ENCODE measurements around the gene DOCK3. TPM values are rescaled to one million over a fixed set of nuclear protein-coding genes. Genes with fewer than 3 reads are reported as not detected.
"Not testable (repeated sequence)": the region's sequence is repeated elsewhere in the genome, so short reads cannot be mapped to it uniquely, and the experiment has no call there.

The DOCK3 gene
- total RNA-seq, 1 experiment from 2014 or later: 5.6 TPM

DNA sequence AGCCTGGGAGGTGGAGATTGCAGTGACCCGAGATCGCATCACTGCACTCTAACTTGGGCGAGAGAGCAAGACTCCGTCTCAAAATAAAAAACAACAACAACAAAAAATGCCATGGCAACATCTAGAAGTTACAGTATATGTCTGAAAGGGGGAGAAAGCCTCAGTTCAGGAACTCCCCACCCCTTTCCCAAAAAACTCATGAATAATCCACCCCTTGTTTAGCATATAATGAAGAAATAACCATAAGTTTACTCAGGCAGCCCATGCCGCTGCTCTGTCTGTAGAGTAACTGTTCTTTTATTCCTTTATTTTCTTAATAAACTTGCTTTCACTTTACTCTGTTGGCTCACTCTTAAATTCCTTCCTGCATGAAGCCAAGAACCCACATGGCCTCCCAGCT lies 145.2 kb downstream of the DOCK3 start:
- TF ChIP-seq, protein P1, sequence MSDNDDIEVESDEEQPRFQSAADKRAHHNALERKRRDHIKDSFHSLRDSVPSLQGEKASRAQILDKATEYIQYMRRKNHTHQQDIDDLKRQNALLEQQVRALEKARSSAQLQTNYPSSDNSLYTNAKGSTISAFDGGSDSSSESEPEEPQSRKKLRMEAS (CRISPR knock-in tag; IDR thresholded peaks at IDR 0.05): no peak
- TF ChIP-seq, protein P2, sequence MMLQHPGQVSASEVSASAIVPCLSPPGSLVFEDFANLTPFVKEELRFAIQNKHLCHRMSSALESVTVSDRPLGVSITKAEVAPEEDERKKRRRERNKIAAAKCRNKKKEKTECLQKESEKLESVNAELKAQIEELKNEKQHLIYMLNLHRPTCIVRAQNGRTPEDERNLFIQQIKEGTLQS (CRISPR knock-in tag; conservative IDR thresholded peaks at IDR 0.05): no peak
- TF ChIP-seq, protein P3, sequence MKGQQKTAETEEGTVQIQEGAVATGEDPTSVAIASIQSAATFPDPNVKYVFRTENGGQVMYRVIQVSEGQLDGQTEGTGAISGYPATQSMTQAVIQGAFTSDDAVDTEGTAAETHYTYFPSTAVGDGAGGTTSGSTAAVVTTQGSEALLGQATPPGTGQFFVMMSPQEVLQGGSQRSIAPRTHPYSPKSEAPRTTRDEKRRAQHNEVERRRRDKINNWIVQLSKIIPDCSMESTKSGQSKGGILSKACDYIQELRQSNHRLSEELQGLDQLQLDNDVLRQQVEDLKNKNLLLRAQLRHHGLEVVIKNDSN (CRISPR knock-in tag; IDR thresholded peaks at IDR 0.05): no peak
- TF ChIP-seq CREM (CRISPR knock-in tag; IDR thresholded peaks at IDR 0.05): no peak
- TF ChIP-seq GTF2I (CRISPR knock-in tag; conservative IDR thresholded peaks at IDR 0.05): no peak
- TF ChIP-seq ZBTB21 (CRISPR knock-in tag; IDR thresholded peaks at IDR 0.05; ENCODE audit: borderline replicate concordance): no peak
- no peak for TF ChIP-seq GRHL2 (CRISPR knock-in tag; IDR thresholded peaks at IDR 0.05; ENCODE audit: insufficient replicate concordance, severe bottlenecking)
- TF ChIP-seq, protein P4, sequence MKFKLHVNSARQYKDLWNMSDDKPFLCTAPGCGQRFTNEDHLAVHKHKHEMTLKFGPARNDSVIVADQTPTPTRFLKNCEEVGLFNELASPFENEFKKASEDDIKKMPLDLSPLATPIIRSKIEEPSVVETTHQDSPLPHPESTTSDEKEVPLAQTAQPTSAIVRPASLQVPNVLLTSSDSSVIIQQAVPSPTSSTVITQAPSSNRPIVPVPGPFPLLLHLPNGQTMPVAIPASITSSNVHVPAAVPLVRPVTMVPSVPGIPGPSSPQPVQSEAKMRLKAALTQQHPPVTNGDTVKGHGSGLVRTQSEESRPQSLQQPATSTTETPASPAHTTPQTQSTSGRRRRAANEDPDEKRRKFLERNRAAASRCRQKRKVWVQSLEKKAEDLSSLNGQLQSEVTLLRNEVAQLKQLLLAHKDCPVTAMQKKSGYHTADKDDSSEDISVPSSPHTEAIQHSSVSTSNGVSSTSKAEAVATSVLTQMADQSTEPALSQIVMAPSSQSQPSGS (CRISPR knock-in tag; IDR thresholded peaks at IDR 0.05; ENCODE audit: borderline replicate concordance, low read depth): no peak
- H3K36me3 Mint-ChIP-seq: peaks cover 19% of the 10 kb centered on the region
- H3K9me3 Mint-ChIP-seq: peaks cover 17% of the 10 kb centered on the region
- CTCF ChIA-PET: no interaction called here
- no peak overlapping the region for H3K27ac Mint-ChIP-seq
- ATAC-seq (no peak), DNase-seq (ENCODE audit: low spot score) (no peak)
- H3K4me3 Mint-ChIP-seq: no peak overlapping the region
- peaks cover 46% of the 10 kb centered on the region for H3K4me1 Mint-ChIP-seq
- no peaks in the 10 kb centered on the region for H3K27me3 Mint-ChIP-seq (ENCODE audit: low read depth)
- POLR2A ChIA-PET: no interaction called here

DNA sequence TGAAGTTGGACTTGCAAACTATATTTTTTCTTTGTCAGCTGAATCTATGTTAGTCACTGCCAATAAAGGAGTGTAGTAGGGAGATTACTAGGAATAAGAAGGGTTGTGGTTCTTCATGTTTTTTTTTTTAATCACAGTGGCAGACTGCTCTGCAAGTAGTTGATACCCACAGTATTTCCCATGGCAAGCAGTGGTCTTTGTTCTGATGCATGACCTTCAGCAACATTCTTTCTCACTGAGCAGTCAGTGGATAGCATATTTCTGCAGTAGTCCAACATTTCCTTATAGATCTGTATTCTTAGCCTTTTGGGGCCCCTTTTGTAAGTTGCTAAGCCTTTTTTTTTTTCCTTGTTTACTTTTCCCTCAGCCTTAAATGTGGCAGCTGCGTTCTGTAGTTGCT lies 151.1 kb downstream of the DOCK3 start:
- no peak overlapping the region for H3K27ac Mint-ChIP-seq
- CTCF ChIA-PET: no interaction called here
- DNase-seq (ENCODE audit: low spot score) (no peak), ATAC-seq (no peak)
- TF ChIP-seq JUN (CRISPR knock-in tag; IDR thresholded peaks at IDR 0.05) (no peak), NR2C2 (CRISPR knock-in tag; IDR thresholded peaks at IDR 0.05) (no peak), FOXP1 (CRISPR knock-in tag; IDR thresholded peaks at IDR 0.05; ENCODE audit: borderline replicate concordance) (no peak), SMAD4 (CRISPR knock-in tag; IDR thresholded peaks at IDR 0.05) (no peak), EMX1 (CRISPR knock-in tag; IDR thresholded peaks at IDR 0.05) (no peak), NFYB (CRISPR knock-in tag; conservative IDR thresholded peaks at IDR 0.05; ENCODE audit: low read depth) (no peak), GTF2I (CRISPR knock-in tag; conservative IDR thresholded peaks at IDR 0.05) (no peak), NR3C1 (CRISPR knock-in tag; conservative IDR thresholded peaks at IDR 0.05; ENCODE audit: low read depth) (no peak)
- TF ChIP-seq, protein P5, sequence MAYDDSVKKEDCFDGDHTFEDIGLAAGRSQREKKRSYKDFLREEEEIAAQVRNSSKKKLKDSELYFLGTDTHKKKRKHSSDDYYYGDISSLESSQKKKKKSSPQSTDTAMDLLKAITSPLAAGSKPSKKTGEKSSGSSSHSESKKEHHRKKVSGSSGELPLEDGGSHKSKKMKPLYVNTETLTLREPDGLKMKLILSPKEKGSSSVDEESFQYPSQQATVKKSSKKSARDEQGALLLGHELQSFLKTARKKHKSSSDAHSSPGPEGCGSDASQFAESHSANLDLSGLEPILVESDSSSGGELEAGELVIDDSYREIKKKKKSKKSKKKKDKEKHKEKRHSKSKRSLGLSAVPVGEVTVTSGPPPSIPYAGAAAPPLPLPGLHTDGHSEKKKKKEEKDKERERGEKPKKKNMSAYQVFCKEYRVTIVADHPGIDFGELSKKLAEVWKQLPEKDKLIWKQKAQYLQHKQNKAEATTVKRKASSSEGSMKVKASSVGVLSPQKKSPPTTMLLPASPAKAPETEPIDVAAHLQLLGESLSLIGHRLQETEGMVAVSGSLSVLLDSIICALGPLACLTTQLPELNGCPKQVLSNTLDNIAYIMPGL (CRISPR knock-in tag; IDR thresholded peaks at IDR 0.05): no peak
- TF ChIP-seq, protein P6, sequence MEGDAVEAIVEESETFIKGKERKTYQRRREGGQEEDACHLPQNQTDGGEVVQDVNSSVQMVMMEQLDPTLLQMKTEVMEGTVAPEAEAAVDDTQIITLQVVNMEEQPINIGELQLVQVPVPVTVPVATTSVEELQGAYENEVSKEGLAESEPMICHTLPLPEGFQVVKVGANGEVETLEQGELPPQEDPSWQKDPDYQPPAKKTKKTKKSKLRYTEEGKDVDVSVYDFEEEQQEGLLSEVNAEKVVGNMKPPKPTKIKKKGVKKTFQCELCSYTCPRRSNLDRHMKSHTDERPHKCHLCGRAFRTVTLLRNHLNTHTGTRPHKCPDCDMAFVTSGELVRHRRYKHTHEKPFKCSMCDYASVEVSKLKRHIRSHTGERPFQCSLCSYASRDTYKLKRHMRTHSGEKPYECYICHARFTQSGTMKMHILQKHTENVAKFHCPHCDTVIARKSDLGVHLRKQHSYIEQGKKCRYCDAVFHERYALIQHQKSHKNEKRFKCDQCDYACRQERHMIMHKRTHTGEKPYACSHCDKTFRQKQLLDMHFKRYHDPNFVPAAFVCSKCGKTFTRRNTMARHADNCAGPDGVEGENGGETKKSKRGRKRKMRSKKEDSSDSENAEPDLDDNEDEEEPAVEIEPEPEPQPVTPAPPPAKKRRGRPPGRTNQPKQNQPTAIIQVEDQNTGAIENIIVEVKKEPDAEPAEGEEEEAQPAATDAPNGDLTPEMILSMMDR (IDR thresholded peaks at IDR 0.05): no peak
- H3K9me3 Mint-ChIP-seq: peaks cover 10% of the 10 kb centered on the region
- H3K4me1 Mint-ChIP-seq: peaks cover 21% of the 10 kb centered on the region
- H3K36me3 Mint-ChIP-seq: peaks cover 10% of the 10 kb centered on the region
- no peaks in the 10 kb centered on the region for H3K27me3 Mint-ChIP-seq (ENCODE audit: low read depth)
- H3K4me3 Mint-ChIP-seq: no peak overlapping the region
- POLR2A ChIA-PET: no interaction called here

DNA sequence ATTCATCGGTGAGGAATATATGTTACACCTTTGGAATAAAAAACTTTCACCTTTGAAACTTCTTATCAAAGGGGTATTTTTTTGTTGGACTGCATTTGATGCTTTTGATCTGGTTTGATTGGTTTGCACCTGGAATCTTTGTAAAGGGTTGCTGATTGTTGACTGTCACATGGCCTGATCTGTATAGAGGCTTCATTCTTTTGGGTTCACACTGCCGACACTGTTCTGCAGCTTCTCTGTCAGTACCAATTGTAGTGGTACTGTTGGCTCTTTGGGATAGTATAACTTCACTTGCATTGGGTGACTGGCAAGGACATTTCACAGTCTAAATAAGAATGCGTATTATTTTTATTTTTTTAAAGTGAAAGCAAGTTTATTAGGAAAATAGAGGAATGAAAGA lies 155.7 kb downstream of the DOCK3 start:
- ATAC-seq: no peak
- POLR2A ChIA-PET: no interaction called here

DNA sequence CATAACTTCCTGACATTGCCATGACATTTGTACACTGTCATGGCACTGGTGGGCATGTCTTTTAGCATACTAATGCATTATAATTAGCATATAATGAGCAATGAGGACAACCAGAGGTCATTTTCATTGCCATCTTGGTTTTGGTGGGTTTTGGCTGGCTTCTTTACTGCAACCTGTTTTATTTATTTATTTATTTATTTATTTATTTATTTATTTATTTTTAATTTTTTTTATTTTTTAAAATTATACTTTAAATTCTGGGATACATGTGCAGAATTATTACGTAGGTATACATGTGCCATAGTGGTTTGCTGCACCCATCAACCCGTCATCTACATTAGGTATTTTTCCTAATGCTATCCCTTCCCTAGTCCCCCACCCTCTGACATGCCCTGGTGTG lies 156.3 kb downstream of the DOCK3 start:
- H3K4me3 Mint-ChIP-seq; CTCF ChIA-PET; H3K27me3 Mint-ChIP-seq (ENCODE audit: low read depth); H3K27ac Mint-ChIP-seq; ATAC-seq; POLR2A ChIA-PET; DNase-seq (ENCODE audit: low spot score): not testable (repeated sequence)
- H3K9me3 Mint-ChIP-seq: peaks cover 42% of the 10 kb centered on the region
- peaks cover 39% of the 10 kb centered on the region for H3K36me3 Mint-ChIP-seq
- H3K4me1 Mint-ChIP-seq: peaks cover 11% of the 10 kb centered on the region

More for the DNA sequence above, 155.7 kb downstream of the DOCK3 start:
- CTCF ChIA-PET: no interaction called here
- Mint-ChIP-seq H3K9me3 (peaks cover 36% of the 10 kb centered on the region), H3K27me3 (ENCODE audit: low read depth) (no peaks in the 10 kb centered on the region), H3K4me1 (peaks cover 17% of the 10 kb centered on the region), H3K27ac (no peak overlapping the region), H3K4me3 (no peak overlapping the region), H3K36me3 (peaks cover 33% of the 10 kb centered on the region)
- TF ChIP-seq, protein P7, sequence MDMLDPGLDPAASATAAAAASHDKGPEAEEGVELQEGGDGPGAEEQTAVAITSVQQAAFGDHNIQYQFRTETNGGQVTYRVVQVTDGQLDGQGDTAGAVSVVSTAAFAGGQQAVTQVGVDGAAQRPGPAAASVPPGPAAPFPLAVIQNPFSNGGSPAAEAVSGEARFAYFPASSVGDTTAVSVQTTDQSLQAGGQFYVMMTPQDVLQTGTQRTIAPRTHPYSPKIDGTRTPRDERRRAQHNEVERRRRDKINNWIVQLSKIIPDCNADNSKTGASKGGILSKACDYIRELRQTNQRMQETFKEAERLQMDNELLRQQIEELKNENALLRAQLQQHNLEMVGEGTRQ (CRISPR knock-in tag; IDR thresholded peaks at IDR 0.05): 0 out of 2 replicates have a peak, but pooled peaks have one; percentile 20
- TF ChIP-seq RORB (CRISPR knock-in tag; IDR thresholded peaks at IDR 0.05) (no peak), ESRRA (CRISPR knock-in tag; IDR thresholded peaks at IDR 0.05; ENCODE audit: borderline replicate concordance) (no peak)
- TF ChIP-seq, protein P8, sequence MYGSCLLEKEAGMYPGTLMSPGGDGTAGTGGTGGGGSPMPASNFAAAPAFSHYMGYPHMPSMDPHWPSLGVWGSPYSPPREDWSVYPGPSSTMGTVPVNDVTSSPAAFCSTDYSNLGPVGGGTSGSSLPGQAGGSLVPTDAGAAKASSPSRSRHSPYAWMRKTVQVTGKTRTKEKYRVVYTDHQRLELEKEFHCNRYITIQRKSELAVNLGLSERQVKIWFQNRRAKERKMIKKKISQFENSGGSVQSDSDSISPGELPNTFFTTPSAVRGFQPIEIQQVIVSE (CRISPR knock-in tag; IDR thresholded peaks at IDR 0.05; ENCODE audit: borderline replicate concordance): no peak
- no peak for DNase-seq (ENCODE audit: low spot score)

Measured in WTC11 (cell line).